HG03045 (cell line): Measurements from ENCODE around the gene SLX4IP.
A peak's percentile ranks its signal among the peaks of the same experiment; 100 is the strongest.
"Not testable (repeated sequence)": the region's sequence is repeated elsewhere in the genome, so short reads cannot be mapped to it uniquely, and the experiment has no call there.

Experiments
- ATAC-seq: cut with Tn5 transposase; IDR thresholded peaks from one replicate; pipeline ENCODE4 v1.9.1; 2021; ENCODE audit warnings: mild to moderate bottlenecking, moderate library complexity; ENCODE audit not compliant: unreplicated experiment

Gene SLX4IP

DNA sequence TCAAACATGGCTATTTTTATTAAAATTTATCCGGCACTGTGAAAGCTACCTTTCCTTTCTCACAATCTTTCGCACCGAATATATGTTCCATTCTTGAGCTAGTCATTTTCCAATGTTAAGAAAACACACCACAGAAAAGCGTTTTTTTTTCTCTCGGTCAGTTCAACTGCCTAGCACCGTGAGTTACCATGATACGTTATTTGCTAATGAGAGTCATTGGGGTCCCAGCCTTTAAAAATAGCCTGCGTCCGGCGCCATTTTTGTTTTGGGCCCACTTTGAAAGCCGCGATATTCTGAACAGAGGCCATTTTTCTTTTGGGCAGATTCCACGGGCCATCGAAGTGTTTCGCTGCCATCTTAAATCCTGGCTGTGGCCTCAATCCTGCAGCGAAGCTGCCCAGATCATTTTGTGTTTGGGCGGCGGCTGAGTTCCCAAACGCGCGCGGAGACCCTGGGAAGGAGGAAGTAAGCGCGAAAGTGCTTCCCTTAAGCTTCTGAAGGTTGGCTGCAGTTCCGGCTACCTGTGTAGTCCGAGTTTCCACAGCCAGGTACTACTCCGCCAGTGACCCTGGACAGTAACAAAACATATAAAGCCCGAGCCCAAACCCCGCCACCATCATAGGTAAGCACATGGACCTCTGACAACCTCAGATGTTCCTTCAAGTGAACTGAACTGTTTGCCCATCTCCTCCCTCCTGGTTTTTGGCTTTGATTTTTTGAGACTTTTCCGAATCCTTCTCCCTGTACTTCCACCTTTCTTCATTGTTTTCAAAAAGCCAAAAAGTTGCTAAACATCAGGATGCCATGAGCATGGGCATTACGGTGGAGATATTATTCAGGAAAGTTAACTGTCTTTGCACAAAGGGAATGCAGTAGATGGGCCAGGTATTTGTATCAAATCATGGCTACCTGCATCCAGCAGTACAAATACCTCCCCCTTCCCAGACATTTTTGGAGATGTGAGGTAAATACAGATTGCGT is at the start of gene SLX4IP:
Gene SLX4IP (plus strand): TSS at position 474 of the 981 bp plus-strand sequence. CDS start 22,900 bp downstream, outside the sequence.
- ATAC-seq = peak; percentile 44

- ATAC-seq = no peak
Measured at GRCh38 chr20:10385850-10386544, 49.1 kb upstream of the SLX4IP start.

- no peak for ATAC-seq
Measured at GRCh38 chr20:10387686-10388085, 47.4 kb upstream of the SLX4IP start.

GRCh38 chr20:10388597-10388996 is 46.5 kb upstream of the SLX4IP start:
- no peak for ATAC-seq

GRCh38 chr20:10390709-10391108 is 44.4 kb upstream of the SLX4IP start:
- no peak for ATAC-seq

DNA sequence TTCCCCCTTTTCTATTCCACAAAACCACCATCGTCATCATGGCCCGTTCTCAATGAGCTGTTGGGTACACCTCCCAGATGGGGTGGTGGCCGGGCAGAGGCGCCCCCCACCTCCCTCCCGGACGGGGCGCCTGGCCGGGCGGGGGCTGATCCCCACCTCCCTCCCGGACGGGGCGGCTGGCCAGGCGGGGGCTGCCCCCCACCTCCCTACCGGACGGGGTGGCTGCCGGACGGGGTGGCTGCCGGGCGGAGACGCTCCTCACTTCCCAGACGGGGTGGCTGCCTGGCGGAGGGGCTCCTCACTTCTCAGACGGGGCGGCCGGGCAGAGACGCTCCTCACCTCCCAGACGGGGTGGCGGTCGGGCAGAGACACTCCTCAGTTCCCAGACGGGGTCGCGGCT is 40.4 kb upstream of the SLX4IP start:
- not testable (repeated sequence) for ATAC-seq

- ATAC-seq = no peak
Measured at GRCh38 chr20:10398834-10399369, 36.2 kb upstream of the SLX4IP start.

DNA sequence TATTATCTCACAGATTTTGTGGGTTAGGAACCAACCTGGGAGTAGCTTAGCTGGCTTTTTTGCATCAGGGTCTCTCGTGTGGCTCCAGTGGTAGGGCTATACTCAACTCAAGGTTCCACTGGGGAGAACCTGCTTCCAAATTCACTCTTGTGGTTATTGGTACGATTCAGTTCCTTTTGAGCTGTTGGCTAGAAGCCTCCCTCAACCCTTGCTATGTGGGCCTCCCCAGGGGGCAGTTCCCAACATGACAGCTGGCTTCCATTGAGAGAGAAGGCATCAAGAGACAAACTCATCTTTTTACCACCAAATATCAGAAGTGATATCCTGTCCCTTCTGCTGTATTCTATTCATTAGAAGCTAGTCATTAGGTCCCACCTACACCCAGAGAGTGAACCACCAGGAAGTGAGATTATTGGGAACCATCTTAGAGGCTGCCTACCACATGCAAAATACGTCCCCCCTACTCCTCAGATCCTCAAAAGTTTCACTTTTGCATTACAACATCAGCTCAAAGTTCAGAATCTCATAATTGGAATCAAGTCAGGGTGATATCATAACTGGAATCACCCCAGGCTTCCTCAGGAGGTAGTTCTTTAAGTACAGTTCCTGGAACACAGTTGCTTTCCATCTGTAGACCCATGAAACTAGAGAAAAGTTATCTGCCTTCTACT is 32.0 kb upstream of the SLX4IP start:
- no peak for ATAC-seq

DNA sequence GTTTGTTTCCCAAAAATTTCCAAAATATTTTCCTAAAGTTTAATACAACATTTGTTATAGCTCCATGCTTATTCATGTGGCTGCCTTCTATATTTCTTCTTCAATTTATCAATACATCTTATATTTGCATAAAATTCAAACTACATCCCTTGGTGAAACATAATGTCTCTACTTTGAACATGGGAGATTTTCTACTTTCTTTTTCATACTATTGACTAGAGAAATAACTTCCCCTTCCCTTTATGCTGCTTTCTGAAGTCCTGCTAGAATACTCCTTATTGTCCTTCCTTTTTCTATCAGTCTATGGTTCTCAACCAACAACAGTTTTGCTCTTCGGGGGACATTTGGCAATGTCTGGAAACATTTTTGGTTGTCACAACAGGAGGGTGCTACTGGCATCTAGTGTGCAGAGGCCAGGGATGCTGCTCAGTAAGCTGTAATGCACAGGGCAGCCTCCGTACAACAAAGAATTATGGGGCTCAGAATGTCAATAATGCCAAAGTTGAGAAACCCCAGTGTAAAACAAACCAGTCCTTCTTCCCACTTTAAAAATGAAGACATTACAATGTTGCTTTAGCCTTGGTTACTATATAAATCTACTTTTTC is 31.0 kb upstream of the SLX4IP start:
- no peak for ATAC-seq

GRCh38 chr20:10404959-10405530 is 30.1 kb upstream of the SLX4IP start:
- ATAC-seq = no peak

GRCh38 chr20:10408108-10408813 is 26.8 kb upstream of the SLX4IP start:
- ATAC-seq = no peak

DNA sequence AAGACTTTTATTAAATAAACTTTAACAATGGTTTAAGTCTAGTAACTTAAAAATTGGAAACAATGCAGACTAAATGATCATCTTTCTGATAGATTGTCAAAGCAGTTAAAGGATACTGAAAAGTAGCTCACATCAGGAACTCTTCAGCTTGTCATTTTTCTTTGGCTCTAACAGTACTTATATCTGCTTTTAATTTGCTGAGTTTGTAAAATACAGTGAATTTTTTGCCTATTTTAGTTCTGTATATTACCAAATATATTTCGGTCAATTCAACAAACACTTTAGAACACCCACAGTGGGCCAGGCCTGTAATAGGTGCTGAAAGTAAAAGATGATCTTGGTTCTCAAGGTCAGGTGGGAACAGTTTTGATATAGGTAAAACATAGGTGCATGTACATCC is 23.4 kb upstream of the SLX4IP start:
- no peak for ATAC-seq

DNA sequence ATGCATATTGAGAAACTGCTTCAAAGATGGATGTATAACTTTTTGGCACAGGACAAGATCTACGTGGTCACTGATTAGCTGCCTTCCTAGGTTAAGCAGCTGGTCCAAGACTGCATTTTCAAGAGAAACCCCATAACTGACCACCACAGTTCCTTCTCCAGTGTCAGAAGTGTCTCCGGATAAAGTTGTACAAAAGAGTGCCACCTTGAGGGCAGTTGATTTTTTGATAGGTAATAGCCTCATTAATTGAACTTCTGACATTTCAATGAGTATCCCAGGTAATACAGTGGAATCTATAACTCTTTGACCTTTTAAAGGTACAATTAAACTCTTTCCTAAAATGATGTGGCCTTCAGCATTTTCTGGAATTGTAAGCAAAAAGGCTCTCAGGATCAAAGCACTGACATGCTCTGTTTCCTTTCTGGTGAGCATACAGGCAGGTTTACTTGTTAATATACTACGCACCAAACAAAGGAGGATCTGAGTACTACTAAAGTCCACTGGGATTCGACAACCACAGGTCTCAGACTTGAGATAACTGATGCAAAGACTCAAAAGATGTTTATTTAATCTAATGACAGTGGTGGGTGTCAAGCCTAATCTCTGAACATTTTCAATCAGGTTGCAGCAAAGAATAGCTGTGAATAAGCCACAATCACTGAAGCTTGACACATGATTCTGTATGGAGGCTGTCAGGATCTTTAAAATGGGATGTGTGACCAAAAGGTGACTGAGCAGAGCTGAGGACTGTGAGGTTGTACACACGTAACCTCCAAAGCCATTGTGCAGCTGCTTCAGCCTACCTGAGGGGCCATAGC is 22.3 kb upstream of the SLX4IP start:
- no peak for ATAC-seq

GRCh38 chr20:10415013-10415650 is 20.0 kb upstream of the SLX4IP start:
- no peak for ATAC-seq

- not testable (repeated sequence) for ATAC-seq
Measured at GRCh38 chr20:10417218-10417617, 17.9 kb upstream of the SLX4IP start.

DNA sequence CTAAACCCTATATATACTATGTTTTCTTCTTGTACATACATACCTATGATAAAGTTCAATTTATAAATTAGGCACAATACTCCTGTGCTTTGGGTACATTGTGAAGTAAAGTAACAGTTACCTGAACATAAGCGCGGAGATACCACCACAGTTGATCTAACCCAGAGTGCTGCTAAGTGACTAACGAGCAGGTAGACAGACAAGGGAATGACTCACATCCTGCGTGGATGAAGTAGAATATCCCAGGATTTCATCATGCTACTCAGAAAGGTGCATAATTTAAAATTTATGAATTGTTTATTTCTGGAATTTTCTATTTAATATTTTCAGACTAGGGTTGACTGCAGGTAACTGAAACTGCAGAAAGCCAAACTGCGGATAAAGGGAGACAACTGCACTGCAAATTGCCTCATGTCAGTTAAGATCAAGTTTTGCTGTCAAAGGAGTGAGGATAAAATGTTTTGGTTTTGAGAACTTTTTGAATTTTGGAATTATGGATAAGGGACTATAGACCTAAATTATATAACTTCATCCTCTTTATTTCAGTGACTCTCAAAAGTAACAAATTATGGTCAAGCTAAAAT is 15.5 kb upstream of the SLX4IP start:
- ATAC-seq = no peak

- no peak for ATAC-seq
Measured at GRCh38 chr20:10423735-10424134, 11.4 kb upstream of the SLX4IP start.
